HepG2 (cell line): Measurements from ENCODE around the gene GON4L.

Experiments
- CEBPG ChIP-seq: IDR thresholded peaks from 2 replicates; pipeline ENCODE4 v1.6.1; 2016
- CHD2 ChIP-seq: IDR thresholded peaks from 2 replicates; pipeline ENCODE4 v1.6.1; 2011; ENCODE audit warnings: low read depth, low read length, improper control_type of control experiment
- DR1 ChIP-seq: sonication (generic); formaldehyde crosslinking; IDR thresholded peaks from 2 replicates; pipeline ENCODE4 v1.8.0; 2021; ENCODE audit warnings: mild to moderate bottlenecking, missing genetic modification reagents, inconsistent platforms
- HCFC1 ChIP-seq: fragments of 150-350 bp; IDR thresholded peaks from 2 replicates; pipeline ENCODE4 v1.6.1; 2014; ENCODE audit warnings: low read depth, low read length
- TCF7L2 ChIP-seq: IDR thresholded peaks from 2 replicates; pipeline ENCODE4 v1.6.1; 2011; ENCODE audit warnings: mild to moderate bottlenecking, low read depth, low read length, moderate library complexity
- ZHX1 ChIP-seq: sonication (generic); formaldehyde crosslinking; IDR thresholded peaks from 2 replicates; pipeline ENCODE4 v1.8.1; 2022; ENCODE audit warnings: low read depth, mild to moderate bottlenecking, missing genetic modification reagents
- ZNF44 ChIP-seq: sonication (generic); formaldehyde crosslinking; IDR thresholded peaks from 2 replicates; pipeline ENCODE4 v1.5.1; 2020; ENCODE audit warnings: mild to moderate bottlenecking, missing genetic modification reagents
- ZNF768 ChIP-seq: sonication (generic); formaldehyde crosslinking; IDR thresholded peaks from 2 replicates; pipeline ENCODE4 v1.4.0; 2020; ENCODE audit warnings: missing genetic modification reagents
- ZNF777 ChIP-seq: sonication (generic); formaldehyde crosslinking; IDR thresholded peaks from 2 replicates; pipeline ENCODE4 v1.4.0; 2020; ENCODE audit warnings: missing genetic modification reagents
- ZNF800 ChIP-seq: sonication (generic); formaldehyde crosslinking; IDR thresholded peaks from 2 replicates; pipeline ENCODE4 v1.4.0; 2020; ENCODE audit warnings: missing genetic modification reagents
- TF ChIP-seq, protein P1 (sequence below): sonication (generic); formaldehyde crosslinking; IDR thresholded peaks from 2 replicates; pipeline ENCODE4 v1.5.0; 2020; ENCODE audit warnings: mild to moderate bottlenecking, missing genetic modification reagents, moderate library complexity

DNA sequence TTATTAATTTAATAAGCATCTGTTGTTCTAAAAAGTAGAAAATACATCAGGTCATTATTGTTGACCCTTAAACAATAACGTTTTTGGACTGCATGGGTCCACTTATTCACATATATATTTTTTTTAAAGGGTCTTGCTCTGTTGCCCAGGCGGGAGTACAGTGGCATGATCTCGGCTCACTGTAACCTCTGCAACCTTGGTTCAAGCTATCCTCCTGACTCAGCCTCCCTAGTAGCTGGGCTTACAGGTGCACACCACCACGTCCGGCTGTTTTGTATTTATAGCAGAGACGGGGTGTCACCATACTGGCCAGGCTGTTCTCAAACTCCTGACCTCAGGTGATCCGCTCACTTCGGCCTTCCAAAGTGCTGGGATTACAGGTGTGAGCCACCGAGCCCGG lies 115.1 kb downstream of the GON4L start:
- no peak for TF ChIP-seq HCFC1
- TF ChIP-seq, protein P1, sequence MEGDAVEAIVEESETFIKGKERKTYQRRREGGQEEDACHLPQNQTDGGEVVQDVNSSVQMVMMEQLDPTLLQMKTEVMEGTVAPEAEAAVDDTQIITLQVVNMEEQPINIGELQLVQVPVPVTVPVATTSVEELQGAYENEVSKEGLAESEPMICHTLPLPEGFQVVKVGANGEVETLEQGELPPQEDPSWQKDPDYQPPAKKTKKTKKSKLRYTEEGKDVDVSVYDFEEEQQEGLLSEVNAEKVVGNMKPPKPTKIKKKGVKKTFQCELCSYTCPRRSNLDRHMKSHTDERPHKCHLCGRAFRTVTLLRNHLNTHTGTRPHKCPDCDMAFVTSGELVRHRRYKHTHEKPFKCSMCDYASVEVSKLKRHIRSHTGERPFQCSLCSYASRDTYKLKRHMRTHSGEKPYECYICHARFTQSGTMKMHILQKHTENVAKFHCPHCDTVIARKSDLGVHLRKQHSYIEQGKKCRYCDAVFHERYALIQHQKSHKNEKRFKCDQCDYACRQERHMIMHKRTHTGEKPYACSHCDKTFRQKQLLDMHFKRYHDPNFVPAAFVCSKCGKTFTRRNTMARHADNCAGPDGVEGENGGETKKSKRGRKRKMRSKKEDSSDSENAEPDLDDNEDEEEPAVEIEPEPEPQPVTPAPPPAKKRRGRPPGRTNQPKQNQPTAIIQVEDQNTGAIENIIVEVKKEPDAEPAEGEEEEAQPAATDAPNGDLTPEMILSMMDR (CRISPR knock-in tag) = no peak
- TF ChIP-seq ZNF768 (CRISPR knock-in tag) = no peak
- TF ChIP-seq ZNF777 (CRISPR knock-in tag) = no peak
- no peak for TF ChIP-seq ZNF800 (CRISPR knock-in tag)
- no peak for TF ChIP-seq ZHX1 (CRISPR knock-in tag)
- no peak for TF ChIP-seq TCF7L2
- TF ChIP-seq ZNF44 (CRISPR knock-in tag) = no peak
- no peak for TF ChIP-seq CEBPG (CRISPR knock-in tag)
- no peak for TF ChIP-seq CHD2
- TF ChIP-seq DR1 (CRISPR knock-in tag) = no peak
